GM18519 (cell line): ENCODE data around the gene TIMM23.
"Not testable (repeated sequence)": the region's sequence is repeated elsewhere in the genome, so short reads cannot be mapped to it uniquely, and the experiment has no call there.

Source experiments
- ATAC-seq: cut with Tn5 transposase; IDR thresholded peaks from one replicate; pipeline ENCODE4 v1.9.1; 2021; ENCODE audit warnings: mild to moderate bottlenecking, moderate library complexity; ENCODE audit not compliant: unreplicated experiment, low FRiP score

The TIMM23 gene

DNA sequence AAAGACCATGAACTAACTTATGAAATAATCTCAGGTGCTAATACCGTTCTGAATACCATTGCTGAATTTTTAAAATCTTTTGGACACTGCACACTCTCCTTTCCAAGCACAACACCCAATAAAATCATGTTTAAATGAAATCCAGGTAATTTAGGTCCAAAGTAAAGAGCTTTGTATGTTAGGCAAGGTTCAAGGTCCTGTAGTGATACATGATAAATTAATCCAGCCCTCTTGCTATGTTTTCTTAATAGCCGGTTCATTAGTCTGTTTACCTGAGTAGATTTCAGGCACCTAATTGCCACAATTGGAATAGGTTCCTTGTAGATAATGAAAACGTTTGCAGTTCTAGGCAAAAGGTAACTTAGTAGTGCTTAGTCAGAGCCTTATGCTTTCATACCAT, 13.3 kb downstream of the TIMM23 start:
- not testable (repeated sequence) for ATAC-seq

DNA sequence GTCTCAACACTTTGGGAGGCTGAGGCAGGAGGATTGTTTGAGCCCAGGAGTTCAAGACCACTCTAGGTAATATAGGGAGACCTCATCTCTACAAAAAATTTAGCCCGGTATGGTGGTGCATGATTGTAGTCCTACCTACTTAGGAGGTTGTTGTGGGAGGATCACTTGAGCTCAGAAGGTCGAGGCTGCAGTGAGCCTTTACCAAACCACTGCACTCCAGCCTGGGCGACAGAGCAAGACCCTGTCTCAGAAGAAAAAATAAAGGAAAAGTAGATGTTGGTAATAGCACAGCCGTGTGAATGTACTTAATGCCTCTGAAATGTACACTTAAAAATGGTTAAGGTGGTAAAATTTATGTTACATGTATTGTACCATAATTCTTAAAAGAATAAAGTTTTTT, 25.3 kb downstream of the TIMM23 start:
- no peak for ATAC-seq

DNA sequence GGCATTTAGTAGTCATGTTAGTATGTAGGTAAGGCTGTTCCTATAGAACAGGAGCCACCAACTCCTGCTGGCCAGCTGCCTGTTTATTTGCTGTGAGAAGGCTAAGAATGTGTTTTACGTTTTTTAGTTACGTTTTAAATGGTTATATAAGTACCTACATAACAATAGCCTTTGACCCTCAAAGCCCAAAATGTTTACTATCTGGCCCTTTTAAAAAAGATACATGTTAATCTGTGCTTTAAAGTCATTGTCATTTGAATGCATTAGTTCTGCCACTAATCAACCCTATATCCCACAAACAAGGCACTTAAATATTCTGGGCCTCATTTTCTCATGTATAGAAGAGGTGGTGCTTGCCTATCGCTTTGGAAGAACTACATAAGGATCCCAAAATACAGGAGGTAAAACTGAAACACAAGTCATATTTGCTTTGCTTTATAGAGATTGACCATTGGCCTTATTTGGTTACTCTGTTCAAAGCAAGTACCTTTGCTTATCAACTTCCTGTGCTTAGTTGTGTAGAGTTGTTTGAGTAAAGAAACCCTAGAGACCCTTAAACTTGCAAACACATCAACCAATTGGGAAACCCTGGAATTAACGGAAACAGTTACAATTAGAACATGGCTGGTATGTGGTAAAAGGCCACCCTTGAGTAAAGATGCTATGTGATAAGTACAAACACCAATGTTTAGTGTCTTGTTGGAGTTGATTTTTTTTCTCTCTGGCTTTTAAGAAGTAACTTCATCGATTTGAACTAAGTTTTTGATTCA, 25.9 kb downstream of the TIMM23 start:
- no peak for ATAC-seq

DNA sequence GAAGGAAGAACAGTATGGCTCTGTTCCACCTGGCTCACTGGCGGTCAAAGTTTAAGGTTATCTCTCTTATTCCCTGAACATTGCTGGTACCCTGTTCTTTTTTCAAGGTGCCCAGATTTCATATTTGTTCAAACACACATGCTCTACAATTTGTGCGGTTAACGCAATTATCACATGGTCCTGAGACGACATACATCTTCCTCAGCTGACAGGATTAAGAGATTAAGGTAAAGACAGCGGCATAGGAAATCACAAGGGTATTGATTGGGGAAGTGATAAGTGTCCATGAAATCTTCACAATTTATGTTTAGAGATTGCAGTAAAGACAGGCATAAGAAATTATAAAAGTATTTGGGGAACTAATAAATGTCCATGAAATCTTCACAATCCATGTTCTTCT, 27.7 kb downstream of the TIMM23 start:
- ATAC-seq = not testable (repeated sequence)

DNA sequence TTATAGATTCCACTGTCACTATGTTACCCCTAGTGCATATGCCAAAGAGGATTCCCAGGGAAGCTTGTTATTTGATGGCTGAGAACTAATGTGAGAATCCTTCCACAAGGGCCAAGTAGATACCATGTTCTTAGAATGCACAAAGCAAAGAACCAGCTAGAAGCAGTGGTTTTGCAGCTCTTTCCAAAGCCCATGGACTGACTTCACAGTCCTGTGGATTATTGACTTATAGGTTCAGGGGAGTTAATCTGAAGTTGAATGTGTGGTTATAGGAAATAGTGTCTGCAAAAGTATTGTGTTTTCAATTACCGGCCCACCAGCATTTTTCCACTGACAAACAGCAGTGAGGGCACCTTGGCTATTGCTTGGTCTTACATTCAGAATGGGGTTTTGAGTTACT, 28.2 kb downstream of the TIMM23 start:
- ATAC-seq = no peak

DNA sequence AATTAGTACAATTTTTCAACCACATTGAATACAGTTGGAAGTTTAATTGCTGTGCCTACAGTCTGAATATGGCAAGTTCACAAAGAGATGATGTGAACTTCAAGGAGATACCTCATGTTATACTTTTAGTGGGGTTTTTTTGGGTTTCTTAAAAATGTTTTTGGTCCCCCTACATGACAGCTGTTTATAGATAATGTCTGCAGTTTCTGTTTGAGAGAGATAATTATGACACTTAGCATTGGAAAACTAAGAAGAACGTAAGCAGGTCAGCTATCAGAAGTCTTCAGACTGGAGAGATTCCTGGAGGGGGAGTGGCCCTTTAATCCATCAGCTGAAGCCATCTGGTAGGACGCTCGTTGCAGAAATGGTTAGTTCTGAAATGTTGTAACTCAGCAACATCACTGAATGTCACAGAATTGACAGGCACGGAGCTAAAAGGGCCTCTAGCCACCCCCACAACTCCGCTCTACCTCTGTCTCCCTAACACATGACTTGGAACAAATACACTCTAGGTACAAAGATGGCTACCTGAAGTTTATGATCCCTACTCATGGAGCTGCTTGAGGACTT, 29.0 kb downstream of the TIMM23 start:
- no peak for ATAC-seq

DNA sequence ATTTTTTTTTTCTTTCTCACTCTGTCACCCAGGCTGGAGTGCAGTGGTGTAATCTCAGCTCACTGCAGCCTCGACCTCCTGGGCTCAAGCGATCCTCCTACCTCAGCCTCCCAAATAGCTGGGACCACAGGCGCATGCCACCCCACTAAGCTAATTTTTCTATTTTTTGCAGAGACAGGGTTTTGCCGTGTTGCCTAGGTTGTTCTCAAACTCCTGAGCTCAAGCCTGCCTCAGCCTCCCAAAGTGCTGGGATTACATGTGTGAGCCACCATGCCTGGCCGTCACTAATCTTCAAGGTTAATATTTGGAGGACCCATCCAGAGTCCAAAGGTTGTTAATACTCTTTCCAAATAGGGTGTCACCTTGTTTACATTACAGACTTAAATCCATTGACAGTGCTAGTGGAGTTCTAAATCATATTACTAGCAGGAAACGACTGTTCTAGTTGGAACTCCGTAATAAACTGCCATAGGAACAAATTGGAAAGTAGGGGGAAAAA, 29.9 kb downstream of the TIMM23 start:
- not testable (repeated sequence) for ATAC-seq

DNA sequence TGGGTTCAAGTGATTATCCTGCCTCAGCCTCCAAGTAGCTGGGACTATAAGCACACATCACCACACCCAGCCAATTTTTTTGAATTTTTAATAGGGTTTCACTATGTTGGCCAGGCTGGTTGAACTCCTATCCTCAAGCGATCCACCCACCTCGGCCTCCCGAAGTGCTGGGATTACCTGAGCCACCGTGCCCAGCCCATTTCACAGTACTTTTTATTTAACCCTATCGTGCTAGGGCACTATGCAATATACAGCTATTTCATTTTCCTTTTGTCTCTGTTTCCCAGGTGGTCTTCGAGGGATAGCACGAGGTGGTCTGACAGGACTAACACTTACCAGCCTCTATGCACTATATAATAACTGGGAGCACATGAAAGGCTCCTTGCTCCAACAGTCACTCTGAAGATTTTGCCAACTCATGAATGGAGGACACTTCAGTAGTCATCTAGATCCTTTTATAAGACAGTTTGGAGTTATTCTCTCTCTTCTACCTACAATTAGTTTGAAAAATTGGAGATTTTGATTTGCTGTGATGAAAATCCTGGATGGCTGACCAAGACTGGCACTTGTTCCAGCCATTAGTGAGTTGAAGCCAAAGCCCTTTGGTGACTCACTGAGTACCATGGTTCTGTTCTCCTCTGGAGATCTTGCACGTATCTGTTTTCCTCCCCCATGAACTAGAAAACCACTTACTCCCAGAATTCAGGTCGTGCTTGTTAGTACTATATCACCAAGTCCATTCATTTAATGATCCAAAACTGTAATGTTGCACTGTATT, 30.8 kb downstream of the TIMM23 start:
- ATAC-seq = no peak

DNA sequence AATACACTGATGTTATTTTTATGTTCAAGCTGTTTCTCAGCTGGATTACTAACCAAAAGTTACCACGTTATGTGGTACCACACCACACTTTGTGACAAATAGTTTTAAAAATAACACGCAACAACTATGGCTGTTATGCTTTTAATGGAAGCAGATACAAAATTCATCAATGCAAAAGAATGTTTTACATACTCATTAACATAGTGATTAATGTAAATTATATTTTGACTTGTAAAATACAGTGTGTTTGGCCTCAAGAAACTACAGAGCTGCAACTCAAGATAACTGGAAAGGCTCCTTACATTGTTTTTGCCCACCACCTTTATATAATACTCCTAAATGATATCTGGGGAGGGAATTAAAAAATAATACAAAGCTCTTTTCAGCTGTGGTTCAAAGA, 32.7 kb downstream of the TIMM23 start:
- ATAC-seq = no peak

DNA sequence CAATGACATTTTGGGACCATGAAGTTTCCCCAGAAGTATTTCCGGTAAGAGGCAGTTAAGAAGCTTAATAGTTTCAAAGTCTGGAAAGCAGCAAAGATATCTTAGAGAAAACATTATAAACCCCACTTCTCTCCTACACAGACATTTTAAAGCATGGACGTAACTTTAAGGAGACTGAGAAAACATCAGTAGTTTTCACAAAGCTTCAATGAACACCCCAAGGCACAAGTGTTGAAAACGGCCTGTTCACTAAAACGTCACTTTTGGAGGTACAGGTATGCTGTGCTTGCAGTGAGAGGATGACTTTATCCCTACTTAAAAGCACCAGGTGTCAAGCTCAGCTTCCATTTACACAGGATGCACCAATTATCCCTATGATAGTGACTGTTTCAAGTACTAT, 33.1 kb downstream of the TIMM23 start:
- ATAC-seq = no peak

DNA sequence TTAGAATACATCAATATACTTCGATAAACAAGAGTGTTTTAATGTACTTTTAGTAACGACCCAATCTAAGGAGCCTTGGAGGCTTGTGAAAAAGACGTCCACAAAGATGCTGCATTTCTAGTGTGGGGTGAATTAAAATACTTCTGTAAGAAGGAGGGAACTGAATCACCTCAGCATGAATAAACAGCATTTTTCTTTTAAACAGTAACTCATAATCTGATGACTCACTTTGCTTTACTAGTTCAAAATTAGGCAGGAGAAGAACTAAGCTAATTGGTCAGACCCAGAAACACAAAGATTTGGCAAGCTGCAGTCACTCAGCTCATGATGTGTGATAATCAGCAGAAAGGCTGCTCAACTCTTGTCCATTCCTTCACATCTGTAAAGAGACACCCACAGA, 33.9 kb downstream of the TIMM23 start:
- no peak for ATAC-seq

DNA sequence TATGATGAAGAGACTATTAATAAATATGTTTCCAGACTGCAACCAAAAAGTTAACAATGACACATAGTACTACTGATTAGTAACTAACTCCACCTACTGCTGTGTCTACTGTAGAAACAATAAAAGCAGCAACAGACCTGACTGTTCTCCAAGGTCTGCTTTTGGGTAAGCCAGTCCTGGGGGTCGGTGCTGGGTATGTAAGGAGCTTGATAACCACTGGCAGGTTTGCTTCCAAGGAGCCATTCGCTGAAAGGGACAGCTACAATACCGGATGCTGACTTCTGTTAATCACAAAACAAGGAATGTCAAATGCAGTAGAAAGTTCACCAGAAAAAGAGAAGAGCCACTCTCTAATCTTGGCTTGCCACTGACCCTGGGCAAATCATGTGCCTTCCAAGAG, 40.5 kb downstream of the TIMM23 start:
- ATAC-seq = no peak

DNA sequence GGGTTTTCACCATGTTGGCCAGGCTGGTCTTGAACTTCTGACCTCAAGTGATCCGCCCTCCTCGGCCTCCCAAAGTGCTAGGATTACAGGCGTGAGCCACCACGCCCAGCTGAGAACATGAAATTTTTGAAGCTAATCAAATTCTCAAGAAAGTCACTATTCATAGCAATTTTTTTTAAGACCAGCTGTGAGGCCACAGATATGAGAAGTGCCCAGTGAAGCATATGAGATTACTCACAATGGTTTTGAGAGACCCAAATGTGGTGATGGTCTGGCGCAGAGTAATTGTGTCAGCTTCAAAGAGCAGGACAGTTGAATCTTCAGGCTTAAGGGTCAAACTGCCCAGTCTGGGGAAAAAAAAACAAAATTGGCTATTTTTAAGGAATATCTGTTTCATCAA, 41.9 kb downstream of the TIMM23 start:
- no peak for ATAC-seq

DNA sequence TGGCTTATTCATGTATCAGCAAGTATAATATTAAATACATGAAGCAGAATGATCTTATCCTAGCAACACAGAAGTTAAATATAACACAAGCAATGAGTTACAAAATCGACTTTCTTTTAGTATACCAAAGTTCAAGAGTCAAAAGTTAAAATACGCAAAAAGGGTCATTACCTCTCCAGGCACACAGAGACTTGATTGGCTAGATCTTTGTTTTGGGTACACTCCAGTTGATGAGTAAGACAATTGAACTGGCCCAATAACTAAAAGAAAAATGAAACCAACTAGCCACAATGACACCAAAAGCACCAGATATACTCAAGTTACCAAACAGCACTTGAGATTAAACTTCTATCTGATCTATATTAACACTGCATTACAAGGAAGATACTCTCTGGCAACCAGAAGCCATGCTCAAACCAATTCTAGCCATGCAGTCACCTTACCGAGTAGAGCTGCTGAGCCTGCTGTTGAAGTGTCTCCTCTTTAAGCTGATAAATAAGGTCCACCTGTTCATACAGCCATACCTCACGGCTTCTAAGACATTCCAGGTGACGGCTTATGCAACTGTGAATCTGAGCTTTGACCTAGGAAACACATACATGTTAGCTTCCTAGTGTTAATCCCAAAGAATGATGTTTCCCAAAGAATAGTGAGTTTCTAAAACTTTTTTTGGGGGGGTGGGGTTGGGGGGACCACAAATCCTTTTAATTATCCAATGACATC, 42.6 kb downstream of the TIMM23 start:
- no peak for ATAC-seq

DNA sequence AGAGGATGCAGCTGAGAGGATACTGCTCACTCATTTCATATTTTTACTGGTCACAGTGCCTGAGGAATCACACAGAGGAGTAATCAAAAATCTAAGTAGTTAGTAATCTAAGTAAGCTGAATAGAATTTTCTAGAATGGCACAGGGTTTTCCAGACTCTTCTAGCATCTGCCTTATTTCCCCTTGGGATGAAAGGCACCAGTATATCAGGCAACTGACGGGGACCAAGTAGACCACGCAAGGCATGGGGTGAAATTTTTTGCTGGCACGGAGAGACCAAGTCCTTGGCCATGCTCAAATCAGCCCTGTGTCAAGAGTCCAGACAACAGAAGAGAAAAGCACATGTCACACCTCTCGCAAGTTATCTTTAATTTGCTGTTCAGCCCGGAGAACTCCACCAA, 43.9 kb downstream of the TIMM23 start:
- ATAC-seq = no peak

DNA sequence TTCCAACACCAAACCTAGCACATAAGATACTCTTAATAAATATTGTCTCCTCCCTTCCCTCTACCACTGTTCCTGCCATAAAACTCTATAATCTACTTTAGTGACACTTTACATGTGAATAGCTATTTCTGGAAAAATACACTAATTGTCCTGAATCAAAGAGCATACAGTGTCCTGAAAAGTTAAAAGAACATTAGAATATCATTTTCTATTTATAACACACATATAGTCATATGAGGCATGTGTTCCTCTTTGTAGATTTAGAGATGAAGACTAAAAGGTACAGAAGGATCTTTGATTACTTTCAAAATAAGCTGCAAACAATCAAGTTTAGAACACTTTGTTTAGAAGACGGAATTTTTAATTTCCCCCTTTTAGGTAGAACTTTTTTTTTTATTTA, 44.5 kb downstream of the TIMM23 start:
- ATAC-seq = no peak

DNA sequence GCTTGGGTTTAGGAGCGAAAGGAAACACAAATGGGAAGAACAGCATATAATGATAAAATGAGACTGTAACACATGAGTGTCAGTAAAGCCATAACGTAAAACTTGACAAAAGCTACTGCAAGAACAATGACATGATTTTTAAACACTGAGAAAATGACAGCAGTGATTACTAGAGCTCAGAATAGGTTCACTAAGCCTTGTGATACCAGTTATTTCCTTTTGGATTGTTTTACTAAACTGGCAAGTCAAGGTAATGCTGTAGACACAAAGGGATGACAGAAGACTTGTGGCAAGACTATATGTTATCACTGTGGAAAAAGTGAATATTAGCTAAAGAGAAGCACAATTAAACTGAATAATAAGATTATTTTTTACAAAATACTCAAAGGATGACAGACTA, 45.4 kb downstream of the TIMM23 start:
- ATAC-seq = no peak

DNA sequence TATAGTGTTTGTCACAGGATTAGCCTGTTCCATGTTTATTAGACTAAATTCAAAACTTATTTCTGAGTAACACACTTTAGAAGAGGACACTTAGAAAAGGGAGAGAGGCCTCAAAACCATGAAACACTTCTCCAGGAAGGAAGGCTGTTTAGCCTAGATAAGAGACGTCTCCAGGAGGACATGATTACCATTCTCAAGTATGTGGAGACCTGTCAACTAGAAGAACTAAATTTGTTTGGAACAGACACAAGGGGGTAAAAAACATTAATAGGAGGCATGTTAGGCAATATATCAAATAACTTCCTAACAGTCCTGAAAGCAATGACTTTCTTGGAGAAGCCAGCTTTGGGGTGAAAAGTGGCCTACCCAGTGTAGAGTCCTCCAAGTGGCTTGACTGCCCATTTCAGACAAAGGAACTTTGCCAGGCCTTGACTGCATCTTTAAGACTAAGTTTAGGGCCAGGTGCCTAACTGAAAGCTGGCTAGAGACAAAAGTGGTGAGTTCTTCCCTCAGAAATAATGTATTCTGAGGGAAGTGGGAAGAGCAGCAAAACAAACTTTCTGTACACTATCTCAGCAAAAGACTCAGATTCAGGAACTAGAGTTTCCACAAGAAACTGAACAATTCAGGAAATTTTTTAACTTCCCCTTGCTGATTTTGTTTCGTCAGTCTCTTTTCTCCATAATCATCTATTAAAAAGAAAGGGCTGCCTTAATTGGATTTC, 46.3 kb downstream of the TIMM23 start:
- ATAC-seq = no peak

DNA sequence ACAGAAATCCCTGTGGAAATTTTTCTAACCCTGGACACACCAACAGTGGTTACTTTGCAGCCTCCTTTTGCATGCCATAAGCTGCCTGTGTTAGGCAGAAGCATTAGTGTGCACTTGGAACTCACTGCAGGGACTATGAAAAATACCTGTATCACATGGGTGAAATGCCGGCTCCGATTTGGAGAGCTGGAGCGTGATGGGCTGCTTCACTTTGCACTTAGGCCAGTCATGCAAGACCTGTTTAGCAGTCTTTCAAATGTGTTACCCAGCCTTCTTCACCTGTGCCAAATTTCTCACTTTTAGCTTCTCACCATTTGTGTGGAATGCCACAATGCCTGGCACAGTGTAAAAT, 46.9 kb downstream of the TIMM23 start:
- ATAC-seq = no peak

DNA sequence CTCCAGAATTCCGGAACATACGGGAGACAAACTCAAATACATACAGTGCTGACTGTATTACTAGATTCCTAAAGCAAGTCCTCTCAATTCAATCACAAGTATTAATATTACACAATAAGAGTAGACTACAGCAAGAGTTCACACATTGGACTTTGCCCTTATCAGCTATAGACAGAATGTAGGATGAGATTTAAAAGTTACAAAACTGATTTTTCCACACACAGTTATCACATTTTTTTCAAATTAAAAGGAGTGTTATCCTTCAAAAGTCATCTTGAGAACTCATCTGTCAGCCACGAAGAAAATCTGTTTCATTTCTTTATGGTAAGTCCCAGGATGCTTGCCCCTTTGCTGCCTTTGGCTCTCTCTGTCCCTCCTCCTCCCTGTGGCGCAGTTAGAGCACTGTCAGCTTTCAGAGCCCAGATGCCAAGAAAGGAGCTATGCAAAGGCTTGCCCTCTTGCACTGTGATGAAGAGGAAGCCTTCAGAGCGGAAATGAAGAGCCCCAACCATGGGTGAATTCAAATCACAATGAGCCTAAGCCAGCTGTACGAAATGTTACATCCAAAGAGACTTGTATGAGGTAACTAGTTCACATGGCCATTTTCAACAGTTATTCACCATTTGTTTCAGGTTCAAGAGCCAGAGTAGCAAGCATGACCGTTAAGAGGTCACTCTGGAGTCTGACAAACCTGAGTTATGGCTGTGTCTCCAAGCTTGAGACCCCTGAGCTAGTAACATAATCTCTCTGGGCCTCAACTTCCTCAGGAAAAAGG, 47.5 kb downstream of the TIMM23 start:
- ATAC-seq = no peak
